ENCODE measurements around the gene NUP43. TPM values are rescaled to one million over a fixed set of nuclear protein-coding genes. Genes with fewer than 3 reads are reported as not detected.

NUP43 gene, protein sequence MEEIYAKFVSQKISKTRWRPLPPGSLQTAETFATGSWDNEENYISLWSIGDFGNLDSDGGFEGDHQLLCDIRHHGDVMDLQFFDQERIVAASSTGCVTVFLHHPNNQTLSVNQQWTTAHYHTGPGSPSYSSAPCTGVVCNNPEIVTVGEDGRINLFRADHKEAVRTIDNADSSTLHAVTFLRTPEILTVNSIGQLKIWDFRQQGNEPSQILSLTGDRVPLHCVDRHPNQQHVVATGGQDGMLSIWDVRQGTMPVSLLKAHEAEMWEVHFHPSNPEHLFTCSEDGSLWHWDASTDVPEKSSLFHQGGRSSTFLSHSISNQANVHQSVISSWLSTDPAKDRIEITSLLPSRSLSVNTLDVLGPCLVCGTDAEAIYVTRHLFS
- 12.0 to 16.2 TPM (median 14.4 TPM) in 5 replicates for total RNA-seq (2022; extraction: Qiagen RNA extraction; ENCODE audit: low read depth)

DNA sequence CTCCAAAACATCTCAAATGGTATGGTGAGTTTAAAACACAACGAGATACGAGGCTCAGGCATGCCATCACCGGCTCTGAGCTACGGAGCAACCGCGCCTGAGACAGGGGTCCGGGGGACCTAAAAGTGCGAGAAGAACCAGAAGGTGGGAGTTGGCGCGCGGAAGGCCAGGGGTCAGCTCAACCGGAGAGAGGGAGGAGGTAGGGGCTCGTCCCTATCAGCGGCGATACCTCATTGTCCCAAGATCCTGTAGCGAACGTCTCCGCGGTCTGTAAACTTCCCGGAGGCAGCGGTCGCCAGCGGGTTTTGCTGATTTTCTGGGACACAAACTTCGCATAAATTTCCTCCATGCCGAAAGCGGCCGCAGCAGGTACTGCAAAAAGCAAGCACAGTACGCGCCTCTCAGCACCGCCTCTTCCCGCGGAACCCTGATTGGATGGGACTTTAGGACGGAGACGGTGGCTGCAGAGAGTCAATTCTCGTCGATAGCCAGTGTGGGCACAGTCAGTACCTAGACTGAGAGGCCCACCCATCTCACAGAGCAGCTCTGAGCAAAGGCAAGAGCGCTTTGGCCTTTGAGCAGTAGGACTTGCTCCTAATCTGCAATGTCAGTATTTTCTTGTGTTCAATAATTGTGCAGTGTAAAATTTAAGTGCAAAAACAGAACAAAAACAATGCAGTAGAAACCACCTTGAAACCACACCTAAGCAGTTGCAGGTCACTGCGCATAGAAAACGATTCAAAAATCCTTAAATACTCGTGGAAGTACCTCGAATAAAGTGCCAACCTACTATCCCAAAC, at the start of gene NUP43:
Gene NUP43 (minus strand): TSS at position 383 of the 800 bp plus-strand sequence. CDS start 34 bp downstream, at position 349.

DNA sequence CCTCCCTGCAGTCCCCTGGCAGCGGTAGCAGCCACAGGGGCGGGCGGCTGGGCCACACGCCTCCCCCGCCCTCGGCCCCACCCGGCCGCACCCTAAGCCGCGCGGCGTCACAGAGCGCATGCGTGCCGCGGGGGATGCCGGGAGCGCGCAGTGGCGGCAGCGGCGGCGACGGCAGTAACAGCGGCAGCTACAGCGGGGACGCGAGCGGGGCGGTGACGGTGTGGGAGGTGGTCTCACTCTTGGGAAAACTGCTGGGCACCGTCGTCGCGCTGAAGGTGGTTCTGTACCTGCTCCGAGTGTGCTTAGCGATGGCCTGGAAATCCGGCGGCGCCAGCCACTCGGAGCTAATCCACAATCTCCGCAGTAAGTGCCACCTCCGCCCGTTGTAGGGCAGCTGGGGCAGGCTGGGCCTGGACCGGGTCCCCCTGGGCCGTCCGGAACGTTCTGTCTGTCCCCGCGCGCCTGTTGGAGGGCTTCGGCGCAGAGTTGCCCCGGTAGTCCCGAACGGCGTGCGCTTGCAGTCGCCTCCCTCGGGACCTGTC, 3.3 kb upstream of the NUP43 start, which contains the start of gene PCMT1:
Gene PCMT1 (plus strand): TSS at position 148 of the 542 bp plus-strand sequence. CDS start 161 bp downstream, at position 309.

DNA sequence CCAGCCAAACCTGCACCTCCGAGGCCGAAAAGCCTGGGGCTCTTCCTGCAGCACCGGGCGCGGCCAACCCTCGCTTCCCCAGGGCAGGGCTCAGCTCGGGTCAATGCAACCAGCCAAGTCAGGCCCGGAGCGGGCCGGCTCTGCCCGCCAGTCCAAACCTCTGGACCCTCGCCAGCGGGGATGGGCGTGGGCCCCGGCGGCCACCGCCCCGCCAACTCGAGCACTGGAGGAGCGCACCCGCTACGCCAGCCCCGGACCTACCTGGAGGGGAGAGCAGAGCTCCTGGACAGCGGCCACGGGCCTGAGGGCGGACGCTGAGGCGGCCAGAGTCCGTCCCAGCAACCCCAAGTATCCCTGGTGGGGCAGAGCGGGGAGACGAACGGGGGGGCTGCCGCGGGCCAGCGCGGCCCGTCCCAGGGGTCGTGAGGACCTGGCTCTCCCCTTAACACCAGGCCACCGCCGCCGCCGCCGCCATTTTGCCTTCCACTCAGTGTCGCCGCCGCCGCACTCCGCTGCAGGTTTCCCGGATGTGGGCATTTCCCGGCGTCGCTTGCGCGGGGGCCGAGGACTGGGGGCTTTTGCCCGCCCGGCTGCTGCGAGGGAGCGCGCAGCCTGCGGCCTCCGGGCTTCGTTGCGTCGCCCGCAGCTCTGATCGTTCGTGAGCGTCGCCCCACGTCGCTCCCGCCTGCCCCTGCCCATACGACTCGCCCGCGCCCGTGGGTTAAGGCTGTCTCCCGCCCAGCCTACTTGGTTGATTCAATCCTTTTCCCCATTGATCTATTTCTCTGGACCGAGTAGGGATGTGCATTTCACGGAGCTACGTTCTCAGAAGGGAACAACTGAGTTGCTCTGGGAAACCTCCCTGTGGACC, 28.5 kb downstream of the NUP43 start, which contains the start of gene LATS1:
Gene LATS1 (minus strand): TSS at position 514 of the 871 bp plus-strand sequence. CDS start 15,975 bp downstream, outside the sequence.

Other genes with a start within 250 kb of the NUP43 start
- gene PPIL4, start 200.5 kb downstream of the NUP43 start, total RNA-seq (2022; extraction: Qiagen RNA extraction; ENCODE audit: low read depth) = 11.7 to 18.3 TPM (median 14.5 TPM) in 5 replicates
- gene GINM1, start 180.2 kb downstream of the NUP43 start, total RNA-seq (2022; extraction: Qiagen RNA extraction; ENCODE audit: low read depth) = 22.7 to 30.5 TPM (median 27.2 TPM) in 5 replicates
- gene KATNA1, start 97.8 kb downstream of the NUP43 start, total RNA-seq (2022; extraction: Qiagen RNA extraction; ENCODE audit: low read depth) = 9.6 to 11.8 TPM (median 10.5 TPM) in 5 replicates
- 4.9 to 9.4 TPM (median 7.5 TPM) in 5 replicates for gene LATS1, start 28.4 kb downstream of the NUP43 start, total RNA-seq (2022; extraction: Qiagen RNA extraction; ENCODE audit: low read depth)
- gene PCMT1, start 3.2 kb upstream of the NUP43 start, total RNA-seq (2022; extraction: Qiagen RNA extraction; ENCODE audit: low read depth) = 88.5 to 96.9 TPM (median 91.1 TPM) in 5 replicates
- gene LRP11, start 117.8 kb upstream of the NUP43 start, total RNA-seq (2022; extraction: Qiagen RNA extraction; ENCODE audit: low read depth) = 27.5 to 39.7 TPM (median 36.2 TPM) in 5 replicates
- 1.8 to 3.8 TPM (median 3.2 TPM) in 5 replicates for gene RAET1E, start 151.6 kb upstream of the NUP43 start, total RNA-seq (2022; extraction: Qiagen RNA extraction; ENCODE audit: low read depth)
- gene RAET1G, start 176.6 kb upstream of the NUP43 start, total RNA-seq (2022; extraction: Qiagen RNA extraction; ENCODE audit: low read depth) = 7.4 to 12.3 TPM (median 9.8 TPM) in 5 replicates
- gene ULBP2, start 195.5 kb upstream of the NUP43 start, total RNA-seq (2022; extraction: Qiagen RNA extraction; ENCODE audit: low read depth) = 2.1 to 4.2 TPM (median 3.6 TPM) in 5 replicates
- gene ULBP1, start 217.4 kb upstream of the NUP43 start, total RNA-seq (2022; extraction: Qiagen RNA extraction; ENCODE audit: low read depth) = 0.53 to 0.99 TPM (median 0.79 TPM) in 5 replicates

Measured in A549 treated with GW870086 at 1 μM for 4 hours (cell line).